HG03064 (cell line): ENCODE results near the gene PHF19.

Source experiments
- ATAC-seq: cut with Tn5 transposase; IDR thresholded peaks from one replicate; pipeline ENCODE4 v1.9.1; 2021; ENCODE audit warnings: low read depth; ENCODE audit not compliant: unreplicated experiment

PHF19 gene

DNA sequence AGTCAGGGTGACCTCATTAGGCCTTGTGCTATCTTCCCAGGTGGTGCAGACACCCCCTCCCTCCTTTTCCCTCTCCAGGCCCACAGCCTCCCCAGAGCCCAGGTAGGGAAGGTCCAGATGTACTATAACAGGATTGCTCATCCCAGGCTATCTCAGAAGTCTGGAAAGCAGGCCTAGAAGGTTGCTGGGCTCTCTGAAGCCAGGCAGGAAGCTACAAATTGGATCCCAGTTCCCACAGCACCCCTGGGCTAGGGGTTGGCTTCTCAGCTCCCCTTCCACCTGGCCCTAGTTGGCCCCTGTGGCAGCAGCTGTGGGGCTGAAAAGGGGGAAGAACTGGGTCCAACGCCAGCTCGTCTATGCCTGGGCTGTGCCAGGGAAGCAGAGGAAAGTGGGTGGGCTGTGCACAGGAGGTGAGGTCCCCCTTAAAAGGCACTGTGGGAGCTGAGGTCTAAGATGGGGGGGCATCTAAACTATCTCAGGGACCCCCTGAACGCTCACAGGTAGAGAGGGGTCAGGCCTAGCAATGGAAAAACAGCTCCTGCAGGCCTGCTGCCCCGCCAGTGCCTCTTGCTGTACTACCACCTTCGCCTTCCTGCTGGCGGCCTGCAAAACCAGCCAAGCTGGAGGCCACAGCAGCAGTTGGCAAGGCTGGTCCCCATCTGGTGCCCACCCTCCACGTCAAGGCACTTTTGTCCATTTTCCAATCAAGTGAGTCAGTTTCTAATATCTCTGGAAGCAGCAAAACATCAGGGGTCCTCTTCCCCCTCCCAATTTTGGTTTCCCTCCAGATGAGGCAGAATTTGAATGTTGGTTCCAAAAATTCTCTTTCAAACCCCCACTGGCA lies 20.9 kb downstream of the PHF19 start:
- no peak for ATAC-seq

DNA sequence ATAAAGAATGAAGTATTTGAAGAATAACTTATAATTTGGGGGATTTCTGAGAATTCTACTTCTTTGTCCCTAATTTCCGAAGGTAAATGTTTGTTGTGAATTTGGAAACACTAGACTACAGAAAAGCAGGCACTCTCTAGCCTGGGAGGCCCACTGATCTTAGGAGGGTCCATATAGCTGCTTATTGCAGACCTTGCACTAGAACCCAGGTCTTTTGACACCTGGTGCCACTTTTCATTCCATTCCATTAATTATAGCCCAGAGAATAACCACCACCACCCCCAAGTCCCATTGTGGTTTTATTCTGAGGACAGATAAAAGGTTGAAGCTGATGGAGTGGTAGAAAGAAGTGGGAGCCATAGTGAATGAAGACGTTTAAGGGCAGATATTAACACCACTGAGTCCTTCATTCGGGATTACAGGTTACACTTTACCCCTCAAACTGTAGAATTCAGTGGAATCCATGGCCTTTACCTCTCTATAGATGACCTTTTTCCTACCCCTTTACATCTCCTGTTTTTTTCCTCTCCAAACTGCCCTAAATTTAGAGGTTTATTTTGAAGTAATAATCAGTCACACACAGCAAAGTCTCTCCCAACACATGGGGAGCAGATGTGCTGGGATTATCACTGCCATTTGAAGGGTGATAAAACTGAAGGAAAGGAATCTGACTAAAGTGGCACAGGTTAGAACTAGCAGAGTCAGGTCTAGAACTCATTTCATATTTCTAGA lies 22.2 kb downstream of the PHF19 start:
- ATAC-seq, result no peak

DNA sequence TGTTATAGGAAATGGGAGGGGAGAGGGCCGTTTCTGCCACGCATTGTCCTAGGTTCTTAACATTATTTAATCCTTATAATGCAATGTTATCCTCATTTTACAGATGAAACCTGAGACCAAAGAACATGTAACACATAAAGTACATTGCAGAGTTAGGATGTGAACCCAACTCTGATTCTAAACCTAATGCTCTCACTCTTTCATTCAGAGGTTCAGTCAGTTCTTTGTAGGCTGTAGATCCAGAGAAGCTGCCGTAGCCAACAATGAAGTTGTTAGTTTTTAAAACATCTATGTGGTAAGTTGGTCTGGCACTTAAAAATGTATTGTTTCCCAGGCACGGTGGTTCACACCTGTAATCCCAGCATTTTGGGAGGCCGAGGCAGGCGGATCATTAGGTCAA lies 23.8 kb downstream of the PHF19 start:
- no peak for ATAC-seq

GRCh38 chr9:120852240-120853010 lies 24.6 kb downstream of the PHF19 start:
- ATAC-seq, result no peak

DNA sequence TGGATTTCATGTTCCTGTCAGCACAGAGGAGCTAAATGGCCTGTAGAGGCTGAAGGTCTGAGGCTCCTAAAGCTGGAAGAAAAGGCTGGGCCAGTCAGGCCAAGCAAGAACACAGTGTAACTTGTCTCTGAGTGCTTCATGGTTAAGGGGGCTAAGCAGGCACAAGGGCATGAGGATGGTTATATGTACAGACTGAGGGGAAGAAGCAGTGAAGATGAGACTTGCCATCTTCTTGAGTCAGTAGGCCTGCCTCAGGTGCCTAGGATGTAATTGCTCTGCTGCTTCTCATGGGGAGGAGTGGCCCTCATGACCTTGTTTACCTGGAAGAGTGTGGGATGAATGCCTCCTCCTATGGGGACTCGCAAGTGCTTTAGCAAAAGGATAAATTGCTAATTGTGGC lies 25.5 kb downstream of the PHF19 start:
- no peak for ATAC-seq

GRCh38 chr9:120850315-120850714 lies 26.7 kb downstream of the PHF19 start:
- no peak for ATAC-seq

GRCh38 chr9:120846906-120847305 lies 30.1 kb downstream of the PHF19 start:
- ATAC-seq, result no peak

DNA sequence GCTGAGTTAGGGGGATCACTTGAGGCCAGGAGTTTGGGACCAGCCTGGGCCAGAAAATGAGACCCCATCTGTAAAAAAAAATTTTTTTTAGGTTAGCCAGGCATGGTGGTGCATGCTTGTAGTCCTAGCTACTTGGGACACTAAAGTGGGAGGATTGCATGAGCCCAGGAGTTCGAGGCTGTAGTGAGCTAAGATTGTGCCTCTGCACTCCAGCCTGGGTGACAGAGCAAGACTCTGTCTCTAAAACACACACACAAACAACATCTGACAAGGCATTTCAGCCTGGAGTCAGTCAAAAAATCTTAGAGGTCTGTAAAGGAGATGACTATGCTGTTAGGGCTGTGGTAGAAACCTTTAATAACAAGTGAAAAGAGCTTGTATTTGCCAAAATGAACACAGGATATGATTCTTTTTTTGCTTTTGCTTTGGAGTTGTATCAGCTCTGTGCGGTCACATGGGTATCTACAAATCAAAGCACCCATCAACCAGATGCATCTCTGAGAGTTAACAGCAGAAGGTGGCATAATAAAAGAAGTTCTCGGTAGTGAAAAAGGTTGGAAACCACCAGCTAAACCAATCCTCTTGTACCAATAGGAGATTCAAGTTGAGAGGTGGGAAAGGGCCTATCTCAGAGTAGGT lies 30.6 kb downstream of the PHF19 start:
- no peak for ATAC-seq

DNA sequence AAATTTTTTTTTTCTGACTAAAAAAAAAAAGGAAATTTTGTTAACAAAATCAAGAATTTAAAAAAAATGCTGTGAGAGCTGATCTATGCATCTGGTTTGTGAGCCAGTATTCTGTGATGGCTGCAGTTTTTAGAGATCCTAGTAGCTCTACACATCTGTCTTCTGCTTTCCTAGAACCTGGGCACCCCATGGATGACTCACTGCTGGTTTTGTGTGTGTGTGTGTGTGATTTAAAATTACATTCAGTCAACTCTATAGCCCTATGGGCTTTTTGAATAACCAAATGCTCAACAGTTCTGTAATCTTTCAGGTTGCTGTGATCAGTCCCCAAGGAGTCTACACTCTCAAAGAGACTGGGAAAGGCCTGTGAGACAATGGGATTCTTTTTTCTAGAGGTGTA lies 31.7 kb downstream of the PHF19 start:
- ATAC-seq, result no peak

- ATAC-seq, result peak; percentile 99
Measured at GRCh38 chr9:120842685-120843485, 34.1 kb downstream of the PHF19 start, which contains the start of gene PSMD5. PSMD5 (minus strand) TSS chr9:120842922; CDS start chr9:120842909, 13 bp downstream.

DNA sequence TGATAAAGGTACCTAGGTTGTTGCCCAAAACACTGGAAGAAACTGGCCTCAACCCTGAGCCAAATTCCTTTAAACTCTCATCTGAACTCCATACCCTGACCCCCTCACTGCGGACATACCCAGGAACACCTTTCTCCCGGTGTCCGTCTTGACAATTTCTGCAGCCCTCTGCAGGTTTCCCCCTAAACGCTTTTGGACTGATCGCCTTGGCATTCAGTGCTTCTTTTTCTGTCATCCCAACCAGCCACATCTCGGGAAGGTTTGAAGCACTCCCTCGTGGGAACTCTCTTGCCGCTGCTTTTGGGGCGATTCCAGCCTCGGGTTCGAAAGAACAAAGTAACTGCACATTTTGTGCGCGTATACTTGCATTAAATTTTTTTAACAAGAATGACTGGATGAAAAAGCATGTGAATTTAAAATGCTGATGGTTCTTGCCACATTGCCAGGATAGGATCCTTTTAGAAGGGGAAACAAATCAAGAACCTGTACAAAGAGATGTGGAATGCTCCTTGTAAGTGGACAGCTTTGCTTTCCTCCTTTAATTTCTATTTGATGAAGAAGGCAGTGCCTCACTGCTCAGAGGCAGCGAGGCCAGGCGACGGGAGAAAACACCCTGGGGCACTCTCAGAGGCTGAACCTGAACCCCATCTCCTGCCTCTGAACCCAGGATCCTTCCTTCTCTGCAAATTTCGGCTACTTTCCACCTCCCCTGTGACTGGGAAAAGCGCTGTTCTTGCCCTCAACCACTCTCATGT lies 34.9 kb downstream of the PHF19 start:
- ATAC-seq, result no peak

- ATAC-seq, result no peak
Measured at GRCh38 chr9:120839146-120839545, 37.8 kb downstream of the PHF19 start.

DNA sequence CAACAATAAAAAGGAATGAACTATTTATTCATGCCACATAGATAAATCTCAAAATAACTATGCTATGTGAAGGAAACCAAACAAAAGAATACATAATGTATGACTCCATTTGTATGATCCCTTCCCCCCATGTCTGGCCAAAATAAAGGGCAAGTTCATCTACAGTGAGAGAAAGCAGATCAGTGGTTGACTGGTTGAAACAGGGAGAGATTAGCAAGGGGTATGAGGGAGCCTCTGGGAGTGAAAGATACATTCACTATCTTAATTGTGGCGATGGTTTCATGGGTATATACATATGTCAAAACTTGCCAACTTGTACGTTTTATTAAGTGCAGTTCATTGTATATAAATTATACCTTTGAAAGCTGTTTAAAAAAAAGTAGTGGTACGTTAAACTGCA lies 39.1 kb downstream of the PHF19 start:
- ATAC-seq, result no peak

GRCh38 chr9:120833325-120833724 lies 43.7 kb downstream of the PHF19 start:
- no peak for ATAC-seq

GRCh38 chr9:120832807-120833206 lies 44.2 kb downstream of the PHF19 start:
- no peak for ATAC-seq

DNA sequence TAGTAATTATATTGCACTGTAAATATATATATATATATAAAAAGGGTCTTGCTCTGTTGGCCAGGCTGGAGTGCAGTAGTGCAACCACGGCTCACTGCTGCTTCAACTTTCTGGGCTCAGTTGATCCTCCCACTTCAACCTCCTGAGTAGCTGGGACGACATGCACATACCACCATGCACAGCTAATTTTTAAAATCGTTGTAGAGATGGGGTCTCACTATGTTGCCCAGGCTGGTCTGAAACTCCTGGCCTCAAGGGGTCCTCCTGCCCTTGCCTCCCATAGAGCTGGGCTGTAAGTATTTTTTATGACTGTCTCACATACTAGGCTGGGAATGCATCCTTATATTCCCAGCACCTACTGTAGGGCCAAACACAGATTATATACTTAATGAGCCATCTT lies 46.1 kb downstream of the PHF19 start:
- no peak for ATAC-seq

DNA sequence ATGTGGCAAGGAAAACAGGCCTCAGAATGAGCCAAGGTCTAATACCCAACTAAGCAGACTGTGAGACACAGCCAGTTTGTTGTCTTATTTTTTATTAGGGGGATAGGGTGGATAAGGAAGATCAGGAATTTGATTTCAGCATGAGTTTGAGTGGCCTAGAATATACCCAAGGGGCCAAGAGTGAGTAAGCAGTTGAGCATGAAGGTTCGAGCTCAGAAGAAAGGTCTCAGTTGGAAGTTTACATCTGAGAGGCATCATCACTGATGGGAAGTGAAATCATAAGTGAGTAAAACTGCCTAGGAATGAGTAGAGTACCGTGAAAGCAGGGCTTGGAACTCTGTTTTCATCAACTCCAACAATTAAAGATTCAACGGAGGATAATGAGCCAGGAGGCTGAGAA lies 46.8 kb downstream of the PHF19 start:
- no peak for ATAC-seq

GRCh38 chr9:120829650-120830049 lies 47.3 kb downstream of the PHF19 start:
- ATAC-seq, result no peak

DNA sequence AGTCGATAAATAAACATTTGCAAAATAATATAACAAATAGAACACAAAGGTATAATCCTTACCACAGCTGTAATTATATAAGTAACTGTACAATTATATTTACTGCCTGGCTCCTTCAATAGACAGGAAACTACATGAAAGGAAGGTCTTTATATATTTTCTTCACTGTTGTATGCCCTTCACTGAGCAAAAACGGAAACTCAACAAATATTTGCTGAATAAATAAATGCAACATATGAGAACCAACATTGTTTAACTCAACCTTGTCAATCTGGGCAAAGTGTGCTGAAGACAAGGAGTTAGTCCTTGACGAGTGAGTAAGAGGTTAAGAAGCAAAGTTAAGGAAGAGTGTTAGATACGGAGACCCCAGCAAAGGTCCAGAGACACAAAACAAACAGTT lies 56.9 kb downstream of the PHF19 start:
- ATAC-seq, result no peak
